Keratinocyte (primary cell): ENCODE measurements around the gene GDA. TPM values are rescaled to one million over a fixed set of nuclear protein-coding genes. Genes with fewer than 3 reads are reported as not detected.

ENCODE experiments used
- DNase-seq: peaks from one replicate; pipeline ENCODE4 v3.0.0-alpha.2; 2011; ENCODE audit warnings: low read depth, missing footprints, low spot score
- FAIRE-seq: peaks from 2 replicates; lab custom pipeline; 2011; peaks lifted over from hg19 to GRCh38; lab: Jason Lieb, UNC
- H2AFZ ChIP-seq: 2 replicates; pipeline ENCODE4 v1.6.0; 2012; ENCODE audit warnings: low read length, control low read depth, inconsistent platforms; ENCODE audit not compliant: control insufficient read depth
- H3K27ac ChIP-seq: 2 replicates; pipeline ENCODE4 v1.5.1; 2011; ENCODE audit warnings: low read length; ENCODE audit not compliant: control insufficient read depth, insufficient read depth
- H3K27me3 ChIP-seq: 3 replicates; pipeline ENCODE4 v1.6.0; 2011; ENCODE audit warnings: low read length; ENCODE audit not compliant: control insufficient read depth, insufficient read depth; ENCODE audit errors: extremely low read depth
- H3K36me3 ChIP-seq, 2 experiments: 2 replicates in 1 of 2; 3 replicates in 1 of 2; pipeline ENCODE4 v1.5.1; 2011; ENCODE audit warnings: low read length in 2 of 2, mild to moderate bottlenecking in 1 of 2; ENCODE audit not compliant: control insufficient read depth in 2 of 2, insufficient read depth in 2 of 2; ENCODE audit errors: extremely low read depth in 1 of 2
- H3K4me1 ChIP-seq: 3 replicates; pipeline ENCODE4 v1.5.1; 2011; ENCODE audit warnings: low read length; ENCODE audit not compliant: control insufficient read depth, insufficient read depth; ENCODE audit errors: extremely low read depth
- H3K4me2 ChIP-seq: 3 replicates; pipeline ENCODE4 v1.6.0; 2011; ENCODE audit warnings: low read depth, low read length; ENCODE audit not compliant: control insufficient read depth, insufficient read depth; ENCODE audit errors: extremely low read depth
- H3K4me3 ChIP-seq, 3 experiments: fragments of 200-600 bp in 1 of 3; sonication (generic) in 1 of 3; 2 replicates in 2 of 3; 3 replicates in 1 of 3; pipeline ENCODE4 v1.5.1; 2011 to 2016; ENCODE audit warnings: low read length in 3 of 3, mild to moderate bottlenecking in 3 of 3, control low read depth in 2 of 3, inconsistent platforms in 1 of 3, low read depth in 1 of 3, mixed read lengths in 1 of 3, mixed run types in 1 of 3, moderate library complexity in 1 of 3; ENCODE audit not compliant: control insufficient read depth in 2 of 3, insufficient read depth in 2 of 3; ENCODE audit errors: extremely low read depth in 1 of 3
- H3K79me2 ChIP-seq: 2 replicates; pipeline ENCODE4 v1.6.0; 2012; ENCODE audit warnings: low read length; ENCODE audit not compliant: control insufficient read depth, insufficient read depth
- H3K9ac ChIP-seq: 3 replicates; pipeline ENCODE4 v1.6.0; 2011; ENCODE audit warnings: low read length; ENCODE audit not compliant: control insufficient read depth, insufficient read depth; ENCODE audit errors: extremely low read depth
- H3K9me1 ChIP-seq: 3 replicates; pipeline ENCODE4 v1.6.0; 2011; ENCODE audit warnings: low read length; ENCODE audit not compliant: control insufficient read depth, insufficient read depth; ENCODE audit errors: extremely low read depth
- H3K9me3 ChIP-seq: 2 replicates; pipeline ENCODE4 v1.5.1; 2012; ENCODE audit warnings: low read depth, low read length; ENCODE audit not compliant: control insufficient read depth
- H4K20me1 ChIP-seq: 3 replicates; pipeline ENCODE4 v1.6.0; 2011; ENCODE audit warnings: low read length; ENCODE audit not compliant: control insufficient read depth, insufficient read depth; ENCODE audit errors: extremely low read depth
- CTCF ChIP-seq, 3 experiments: IDR thresholded peaks in 1 of 3; conservative IDR thresholded peaks in 1 of 3; optimal IDR thresholded peaks in 1 of 3; 2 replicates in 2 of 3; 3 replicates in 1 of 3; pipeline versions ENCODE3 to v1.5.1; 2011; ENCODE audit warnings: low read length in 3 of 3, mild to moderate bottlenecking in 3 of 3, moderate library complexity in 2 of 3, control low read depth in 1 of 3, inconsistent platforms in 1 of 3; ENCODE audit not compliant: insufficient read depth in 2 of 3; ENCODE audit errors: extremely low read depth in 1 of 3
- EZH2 ChIP-seq: IDR thresholded peaks from one replicate; pipeline ENCODE4 v1.6.1; 2012; ENCODE audit warnings: inconsistent platforms, mild to moderate bottlenecking, low read length, moderate library complexity
- dilution Hi-C: fragments of 300-500 bp; cut with MboI; formaldehyde crosslinking; loops from one replicate; pipeline ENCODE4 v1.7.0; 2020; ENCODE audit warnings: low sequenced_read_pairs; ENCODE audit not compliant: extremely low pct_ligation_motif_present
- polyA plus RNA-seq, 5 experiments: library from polyadenylated mRNA; depleted of rRNA in 3 of 5; stranded (reverse) in 3 of 5; stranded (forward) in 1 of 5; unstranded in 1 of 5; fragments of >200 nt; gene quantifications; 1 replicate in 1 of 5; 2 replicates in 3 of 5; 3 replicates in 1 of 5; pipeline versions ENCODE4 v1.2.1 to v1.2.3, GENCODE V29; 2011 to 2012; ENCODE audit warnings: missing spikeins in 2 of 5, low read depth in 1 of 5, low replicate concordance in 1 of 5

GDA gene
- polyA plus RNA-seq, 1 donor (not counting 4 experiments of a cell fraction or from before 2014, with no cell fraction given): 0.75 TPM

GRCh38 chr9:72124947-72125346 is 24.3 kb upstream of the GDA start:
- no peak overlapping the region for H3K4me3 ChIP-seq
- no peak overlapping the region for H3K4me2 ChIP-seq
- TF ChIP-seq CTCF (optimal IDR thresholded peaks at IDR 0.05 in 1 of 3, IDR thresholded peaks at IDR 0.05 in 1 of 3, conservative IDR thresholded peaks at IDR 0.05 in 1 of 3; ENCODE audit: extremely low read depth in 1 of 3, insufficient read depth in 2 of 3, low read length in 3 of 3) (no peak), EZH2 (no peak)
- H4K20me1 ChIP-seq: no peaks in the 10 kb centered on the region
- H3K9ac ChIP-seq: no peak overlapping the region
- H3K4me1 ChIP-seq: no peaks in the 10 kb centered on the region
- H3K9me1 ChIP-seq: no peaks in the 10 kb centered on the region
- H3K9me3 ChIP-seq: no peaks in the 10 kb centered on the region
- H3K36me3 ChIP-seq: no peaks in the 10 kb centered on the region
- FAIRE-seq: no peak
- DNase-seq: no peak
- H3K79me2 ChIP-seq: no peaks in the 10 kb centered on the region
- dilution Hi-C loops: no loop called here
- H3K27ac ChIP-seq: no peak overlapping the region
- H2AFZ ChIP-seq: no peak overlapping the region
- no peaks in the 10 kb centered on the region for H3K27me3 ChIP-seq

- Histone ChIP-seq H3K4me2 (no peak overlapping the region), H2AFZ (no peak overlapping the region), H3K4me3 (no peak overlapping the region), H3K36me3 (no peaks in the 10 kb centered on the region), H3K9ac (no peak overlapping the region), H3K9me3 (no peaks in the 10 kb centered on the region), H4K20me1 (no peaks in the 10 kb centered on the region), H3K79me2 (no peaks in the 10 kb centered on the region), H3K27me3 (no peaks in the 10 kb centered on the region), H3K4me1 (no peaks in the 10 kb centered on the region), H3K27ac (no peak overlapping the region), H3K9me1 (no peaks in the 10 kb centered on the region)
- no peak for FAIRE-seq
- TF ChIP-seq CTCF (optimal IDR thresholded peaks at IDR 0.05 in 1 of 3, IDR thresholded peaks at IDR 0.05 in 1 of 3, conservative IDR thresholded peaks at IDR 0.05 in 1 of 3; ENCODE audit: extremely low read depth in 1 of 3, insufficient read depth in 2 of 3, low read length in 3 of 3) (no peak), EZH2 (no peak)
- DNase-seq: no peak
- dilution Hi-C loops: no loop called here
Observed at GRCh38 chr9:72127753-72128152, 21.5 kb upstream of the GDA start.
